ENCODE measurements around the gene APPL1.

DNA sequence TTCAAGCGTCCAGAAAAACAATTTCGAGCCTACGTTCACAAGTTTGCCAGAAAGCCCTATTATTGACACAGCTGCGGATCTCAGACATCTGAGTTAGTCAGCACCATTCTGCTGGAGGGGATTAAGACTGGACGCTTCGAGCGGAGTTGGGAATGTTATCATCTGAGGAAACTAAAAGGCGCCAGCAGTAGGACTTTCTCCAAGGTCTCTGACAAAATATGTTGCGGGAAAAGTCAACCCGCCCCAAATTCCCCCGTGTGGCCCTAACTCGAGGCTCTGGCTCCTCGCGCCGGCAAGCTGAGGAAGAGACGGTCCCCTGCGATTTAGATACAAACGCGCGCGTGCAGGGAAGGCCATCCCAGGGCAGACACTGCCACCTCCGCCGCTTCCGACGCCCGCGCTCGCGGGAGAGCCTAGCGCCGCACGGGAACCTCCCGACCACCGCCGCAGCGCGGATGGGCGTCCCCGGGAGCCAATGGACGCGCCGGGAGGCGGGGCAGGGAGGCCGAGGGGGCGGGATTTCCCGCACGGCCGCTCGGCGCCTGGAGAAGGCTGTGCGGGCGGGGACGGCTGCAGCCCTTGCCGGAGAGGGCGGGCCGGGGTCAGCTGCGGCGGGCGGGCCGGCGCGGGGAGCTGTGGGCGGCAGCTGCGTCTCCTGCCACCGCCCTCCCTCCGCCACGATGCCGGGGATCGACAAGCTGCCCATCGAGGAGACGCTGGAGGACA, at the start of gene APPL1:
- TF ChIP-seq CTCF (IDR thresholded peaks at IDR 0.05) = peak; percentile 7
- peak; percentile 47 for TF ChIP-seq EZH2 (IDR thresholded peaks at IDR 0.05)
- no peak for TF ChIP-seq EZH2phosphoT487 (IDR thresholded peaks at IDR 0.05)
